GM23248 (cell line): ENCODE measurements around the gene GLG1. TPM values are rescaled to one million over a fixed set of nuclear protein-coding genes. Genes with fewer than 3 reads are reported as not detected.

ENCODE experiments used
- DNase-seq: peaks from one replicate; pipeline ENCODE4 v3.0.0-alpha.2; 2015
- H2AFZ ChIP-seq: fragments of 200-600 bp; sonication (generic); 2 replicates; pipeline ENCODE4 v1.6.1; 2016; ENCODE audit warnings: antibody characterized with exemption
- H3F3A ChIP-seq: fragments of 200-600 bp; sonication (generic); 2 replicates; pipeline ENCODE4 v1.6.1; 2016; ENCODE audit warnings: mild to moderate bottlenecking, antibody characterized with exemption, mixed run types; ENCODE audit not compliant: insufficient read depth
- H3K27ac ChIP-seq: fragments of 200-600 bp; sonication (generic); 2 replicates; pipeline ENCODE4 v1.5.1; 2016; ENCODE audit warnings: mild to moderate bottlenecking
- H3K27me3 ChIP-seq: fragments of 200-600 bp; sonication (generic); replicated peaks from 2 replicates; pipeline ENCODE4 v1.6.1; 2016; ENCODE audit warnings: mild to moderate bottlenecking; ENCODE audit not compliant: insufficient read depth
- H3K36me3 ChIP-seq: fragments of 200-600 bp; sonication (generic); 2 replicates; pipeline ENCODE4 v1.6.1; 2016; ENCODE audit warnings: low read depth, mild to moderate bottlenecking
- H3K4me1 ChIP-seq: fragments of 200-600 bp; sonication (generic); 2 replicates; pipeline ENCODE4 v1.6.1; 2016; ENCODE audit warnings: mild to moderate bottlenecking; ENCODE audit not compliant: insufficient read depth
- H3K4me2 ChIP-seq: fragments of 200-600 bp; sonication (generic); one replicate; pipeline ENCODE4 v1.6.1; 2016; ENCODE audit warnings: mild to moderate bottlenecking; ENCODE audit not compliant: unreplicated experiment
- H3K4me3 ChIP-seq: fragments of 200-600 bp; sonication (generic); 2 replicates; pipeline ENCODE4 v1.5.1; 2016; ENCODE audit warnings: mild to moderate bottlenecking
- H3K79me2 ChIP-seq: fragments of 200-600 bp; sonication (generic); 2 replicates; pipeline ENCODE4 v1.6.1; 2016; ENCODE audit warnings: mild to moderate bottlenecking; ENCODE audit not compliant: insufficient read depth
- H3K9ac ChIP-seq: fragments of 200-600 bp; sonication (generic); 2 replicates; pipeline ENCODE4 v1.6.1; 2016; ENCODE audit warnings: mild to moderate bottlenecking
- H3K9me2 ChIP-seq: fragments of 200-600 bp; sonication (generic); 2 replicates; pipeline ENCODE4 v1.6.1; 2016; ENCODE audit warnings: mixed run types, mild to moderate bottlenecking, moderate library complexity; ENCODE audit not compliant: insufficient read depth
- H3K9me3 ChIP-seq: fragments of 200-600 bp; sonication (generic); one replicate; pipeline ENCODE4 v1.6.1; 2017; ENCODE audit warnings: low read depth
- H4K20me1 ChIP-seq: fragments of 200-600 bp; sonication (generic); 2 replicates; pipeline ENCODE4 v1.6.0; 2016; ENCODE audit not compliant: insufficient read depth
- EZH2 ChIP-seq: fragments of 200-600 bp; sonication (generic); IDR thresholded peaks from 2 replicates; pipeline ENCODE4 v1.6.1; 2018; ENCODE audit warnings: antibody characterized with exemption, mild to moderate bottlenecking; ENCODE audit not compliant: insufficient read depth, poor library complexity, severe bottlenecking
- EZH2phosphoT487 ChIP-seq: fragments of 200-600 bp; sonication (generic); IDR thresholded peaks from 2 replicates; pipeline ENCODE4 v1.6.1; 2018; ENCODE audit warnings: antibody characterized with exemption, moderate library complexity, mild to moderate bottlenecking, low read depth; ENCODE audit not compliant: insufficient read depth
- WGBS, 2 experiments: methylation state at CpG; one replicate each; pipeline ENCODE4 v1.1.6; 2015 to 2017; ENCODE audit warnings: low lambda C conversion rate in 2 of 2, low coverage in 1 of 2; ENCODE audit errors: missing lambda C conversion rate in 2 of 2; 5-methylcytosine and 5-hydroxymethylcytosine counted together
- in situ Hi-C: fragments of 300-500 bp; cut with MboI; formaldehyde crosslinking; loops from 2 replicates; pipeline ENCODE4 v1.15.0; 2020
- polyA plus RNA-seq: library from polyadenylated mRNA; unstranded; fragments of >200 nt; fragmentation: Nextera tagmentation; extraction: Ambion mirVana; gene quantifications from 2 replicates; pipeline ENCODE4 v1.2.1, GENCODE V29; 2016
- total RNA-seq: library from RNA; depleted of rRNA; stranded (reverse); fragments of >200 nt; shearing (Covaris generic); gene quantifications from 2 replicates; pipeline ENCODE4 v1.2.3, GENCODE V29; 2014

Gene GLG1
- total and polyA plus RNA-seq, 2 experiments from 2014 or later: 136 to 145 TPM

GRCh38 chr16:74574146-74574545 is 32.8 kb downstream of the GLG1 start:
- Histone ChIP-seq H3K9ac (no peak overlapping the region), H3K9me2 (no peaks in the 10 kb centered on the region), H3K4me1 (peaks cover 20% of the 10 kb centered on the region), H3K9me3 (no peaks in the 10 kb centered on the region), H3K27me3 (no peaks in the 10 kb centered on the region), H3K79me2 (peaks cover 98% of the 10 kb centered on the region), H3K4me2 (no peak overlapping the region), H3K36me3 (no peaks in the 10 kb centered on the region), H3K4me3 (no peak overlapping the region), H2AFZ (no peak overlapping the region), H3F3A (peaks cover 17% of the 10 kb centered on the region), H4K20me1 (peaks cover 45% of the 10 kb centered on the region), H3K27ac (no peak overlapping the region)
- no peak for DNase-seq
- in situ Hi-C loops: no loop called here
- 76% methylated on average over 2 of the region's 2 CpGs for WGBS, 2 experiments
- TF ChIP-seq EZH2 (no peak), EZH2phosphoT487 (no peak)

DNA sequence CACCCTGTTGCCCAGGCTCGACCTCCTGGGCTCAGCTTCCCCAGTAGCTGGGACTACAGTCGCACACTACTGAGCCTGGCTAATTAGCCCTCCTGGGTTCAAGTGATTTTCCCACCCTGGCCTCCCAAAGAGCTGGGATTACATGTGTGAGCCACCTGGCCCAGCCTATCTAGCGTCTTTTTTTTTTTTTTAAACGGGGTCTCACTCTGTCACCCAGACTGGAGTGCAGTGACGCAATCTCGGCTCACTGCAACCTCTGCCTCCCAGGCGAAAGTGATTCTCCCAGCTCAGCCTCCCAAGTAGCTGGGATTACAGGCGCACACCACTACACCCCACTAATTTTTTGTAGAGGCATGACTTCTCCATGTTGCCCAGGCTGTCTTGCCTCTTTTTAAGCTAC is 33.3 kb downstream of the GLG1 start:
- no peaks in the 10 kb centered on the region for H3K9me2 ChIP-seq
- H3K27ac ChIP-seq: no peak overlapping the region
- H3K9me3 ChIP-seq: no peaks in the 10 kb centered on the region
- TF ChIP-seq EZH2: no peak
- no peak for TF ChIP-seq EZH2phosphoT487
- H4K20me1 ChIP-seq: peaks cover 45% of the 10 kb centered on the region
- WGBS, 2 experiments: 71% methylated on average over 8 of the region's 8 CpGs
- no peak overlapping the region for H3K9ac ChIP-seq
- no peak overlapping the region for H3K4me2 ChIP-seq
- DNase-seq: no peak
- H2AFZ ChIP-seq: no peak overlapping the region
- peaks cover 98% of the 10 kb centered on the region for H3K79me2 ChIP-seq
- peaks cover 22% of the 10 kb centered on the region for H3K4me1 ChIP-seq
- H3F3A ChIP-seq: peaks cover 12% of the 10 kb centered on the region
- no peaks in the 10 kb centered on the region for H3K27me3 ChIP-seq
- in situ Hi-C loops: no loop called here
- no peaks in the 10 kb centered on the region for H3K36me3 ChIP-seq
- H3K4me3 ChIP-seq: no peak overlapping the region

DNA sequence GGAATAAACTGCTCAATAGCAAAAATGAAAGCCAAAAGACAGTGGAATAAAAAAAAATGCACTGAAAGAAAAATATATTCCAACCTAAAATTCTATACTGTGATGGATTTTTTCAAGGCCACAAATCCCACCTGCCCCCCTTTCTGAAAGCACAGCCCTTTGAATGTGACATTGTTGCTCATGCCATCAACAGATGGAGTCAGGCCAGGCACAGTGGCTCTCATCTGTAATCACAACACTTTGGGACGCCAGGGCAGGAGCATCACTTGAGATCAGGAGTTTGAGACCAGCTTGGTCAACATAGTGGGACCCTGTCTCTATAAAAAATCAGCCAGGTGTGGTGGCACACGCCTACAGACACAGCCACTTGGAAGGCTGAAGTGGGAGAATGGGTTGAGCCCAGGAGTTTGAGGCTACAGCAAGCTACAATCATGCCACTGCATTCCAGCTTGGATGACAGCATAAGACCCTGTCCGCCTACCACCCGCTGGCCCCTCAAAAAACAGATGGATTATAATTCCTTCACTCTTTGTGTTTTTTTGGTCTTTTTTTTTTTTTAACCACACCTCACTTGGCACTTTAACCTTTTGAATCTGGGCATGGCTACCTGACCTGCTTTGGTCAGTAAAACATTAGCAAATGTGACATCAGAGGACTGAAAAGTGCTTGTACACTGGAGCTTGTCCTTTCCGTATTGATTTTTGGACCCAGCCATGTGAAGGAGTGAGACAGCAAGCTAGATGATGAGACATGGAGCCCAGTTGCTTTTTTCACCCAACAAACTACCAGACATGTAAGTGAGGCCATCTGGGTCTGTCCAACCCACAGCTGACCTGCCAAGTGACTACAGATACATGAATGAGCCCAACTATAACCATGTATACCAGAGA is 36.3 kb downstream of the GLG1 start:
- Histone ChIP-seq H3K4me1 (peaks cover 12% of the 10 kb centered on the region; the same call in 1 of the 2 replicates), H3K79me2 (peaks cover 95% of the 10 kb centered on the region)
- no peak for DNase-seq

GRCh38 chr16:74568961-74569631 is 37.8 kb downstream of the GLG1 start:
- Histone ChIP-seq H3K9me3 (no peaks in the 10 kb centered on the region), H3K9ac (no peak overlapping the region), H3F3A (0 out of 2 replicates have a peak, but pooled peaks cover 2% of the 10 kb centered on the region), H4K20me1 (peaks cover 40% of the 10 kb centered on the region), H3K27me3 (no peaks in the 10 kb centered on the region), H3K4me3 (no peak overlapping the region), H3K9me2 (no peaks in the 10 kb centered on the region), H3K79me2 (peaks cover 97% of the 10 kb centered on the region), H3K36me3 (no peaks in the 10 kb centered on the region), H3K4me2 (peak overlapping the region; percentile 47), H3K27ac (peak overlapping the region; percentile 40), H3K4me1 (peaks cover 14% of the 10 kb centered on the region; the same call in 1 of the 2 replicates), H2AFZ (no peak overlapping the region)
- 79 to 80% methylated on average over 5 of the region's 5 CpGs for WGBS, 2 experiments
- TF ChIP-seq EZH2phosphoT487 (no peak), EZH2 (no peak)
- peak; percentile 71 for DNase-seq
- in situ Hi-C loops: no loop called here

More for the DNA sequence above, 36.3 kb downstream of the GLG1 start:
- H3K4me3 ChIP-seq: no peak overlapping the region
- TF ChIP-seq EZH2phosphoT487 (no peak), EZH2 (no peak)
- WGBS, 2 experiments: 86 to 89% methylated on average over 5 of the region's 5 CpGs
- H3K9ac ChIP-seq: no peak overlapping the region
- no peaks in the 10 kb centered on the region for H3K36me3 ChIP-seq
- no peak overlapping the region for H3K27ac ChIP-seq
- no peak overlapping the region for H3K4me2 ChIP-seq
- peaks cover 39% of the 10 kb centered on the region for H4K20me1 ChIP-seq
- H3F3A ChIP-seq: no peaks in the 10 kb centered on the region
- no peaks in the 10 kb centered on the region for H3K9me3 ChIP-seq
- H3K9me2 ChIP-seq: no peaks in the 10 kb centered on the region
- H2AFZ ChIP-seq: no peak overlapping the region
- no peaks in the 10 kb centered on the region for H3K27me3 ChIP-seq
- in situ Hi-C loops: no loop called here
